HepG2 (cell line): ENCODE results near the gene APOL5. TPM values are rescaled to one million over a fixed set of nuclear protein-coding genes. Genes with fewer than 3 reads are reported as not detected.

Experiments
- ATAC-seq: fragments of 200-7000 bp; cut with Tn5 transposase; 3 replicates; pipeline ENCODE4 v1.9.1; 2020; ENCODE audit warnings: mild to moderate bottlenecking, moderate library complexity
- BruUV-seq: library from RNA; stranded (reverse); fragments of 400-500 nt; replicated peaks from 2 replicates; lab custom pipeline; 2021; lab: Mats Ljungman, UMichigan
- CTCF ChIA-PET: fragments of 300-600 bp; formaldehyde crosslinking; extraction: SDS; loops from one replicate; lab custom pipeline; 2021; ENCODE audit warnings: low total read pairs, inconsistent platforms, low intra/inter-chr PET ratio; lab: Yijun Ruan, JAX
- POLR2A ChIA-PET: fragments of 350-600 bp; sonication (Branson Sonifier 250); formaldehyde crosslinking; loops from one replicate; lab custom pipeline; 2020; ENCODE audit warnings: antibody characterized with exemption, inconsistent platforms; lab: Yijun Ruan, JAX
- DNase-seq: peaks from one replicate; pipeline ENCODE4 v3.0.0-alpha.2; 2015; ENCODE audit warnings: low spot score
- FAIRE-seq: peaks from 3 replicates; lab custom pipeline; 2011; peaks lifted over from hg19 to GRCh38; lab: Jason Lieb, UNC
- H2AFZ ChIP-seq: one replicate; pipeline ENCODE4 v1.6.1; 2011; ENCODE audit warnings: low read length, inconsistent platforms
- H3K27ac ChIP-seq: fragments of 300-600 bp; 3 replicates; pipeline ENCODE4 v1.8.0; 2011; ENCODE audit warnings: mixed run types, mild to moderate bottlenecking, mixed read lengths, low read length, inconsistent platforms; ENCODE audit not compliant: insufficient read depth; ENCODE audit errors: extremely low read length
- H3K27me3 ChIP-seq, 2 experiments: fragments of 200-600 bp in 1 of 2; 2 replicates in 1 of 2; 3 replicates in 1 of 2; pipeline versions ENCODE4 v1.6.0 to v1.8.0; 2011; ENCODE audit warnings: low read length in 2 of 2, mild to moderate bottlenecking in 2 of 2, moderate library complexity in 2 of 2, inconsistent platforms in 1 of 2; ENCODE audit not compliant: insufficient read depth in 2 of 2, control insufficient read depth in 1 of 2
- H3K36me3 ChIP-seq, 2 experiments: fragments of 200-600 bp in 1 of 2; replicated peaks in 1 of 2; 2 replicates in 1 of 2; 3 replicates in 1 of 2; pipeline versions ENCODE4 v1.5.1 to v1.8.0; 2011; ENCODE audit warnings: low read length in 2 of 2, inconsistent platforms in 1 of 2; ENCODE audit not compliant: insufficient read depth in 2 of 2, control insufficient read depth in 1 of 2
- H3K4me1 ChIP-seq: 2 replicates; pipeline ENCODE4 v1.5.1; 2012; ENCODE audit warnings: low read length, inconsistent platforms; ENCODE audit not compliant: insufficient read depth
- H3K4me2 ChIP-seq: 2 replicates; pipeline ENCODE4 v1.6.0; 2011; ENCODE audit warnings: low read depth, low read length, inconsistent platforms
- H3K4me3 ChIP-seq, 3 experiments: fragments of 200-600 bp in 1 of 3; sonication (generic), shearing (Covaris generic) in 1 of 3; replicated peaks in 1 of 3; 2 replicates each; pipeline ENCODE4 v1.5.1; 2011 to 2016; ENCODE audit warnings: low read length in 3 of 3, inconsistent platforms in 2 of 3, low read depth in 2 of 3, mild to moderate bottlenecking in 2 of 3, control low read depth in 1 of 3, mixed read lengths in 1 of 3; ENCODE audit not compliant: insufficient read depth in 1 of 3
- H3K79me2 ChIP-seq: one replicate; pipeline ENCODE4 v1.6.1; 2011; ENCODE audit warnings: low read length, inconsistent platforms; ENCODE audit not compliant: insufficient read depth
- H3K9ac ChIP-seq: 2 replicates; pipeline ENCODE4 v1.6.0; 2011; ENCODE audit warnings: mild to moderate bottlenecking, low read depth, low read length, inconsistent platforms; ENCODE audit not compliant: insufficient read depth
- H3K9me3 ChIP-seq: 2 replicates; pipeline ENCODE4 v1.5.1; 2012; ENCODE audit warnings: mild to moderate bottlenecking, low read length
- H4K20me1 ChIP-seq: 2 replicates; pipeline ENCODE4 v1.6.0; 2011; ENCODE audit warnings: inconsistent platforms, mild to moderate bottlenecking, low read length, moderate library complexity; ENCODE audit not compliant: insufficient read depth
- KAT8 ChIP-seq: IDR thresholded peaks from 2 replicates; pipeline ENCODE4 v1.6.1; 2016; ENCODE audit warnings: missing genetic modification reagents, missing compliant biosample characterization
- KLF11 ChIP-seq: IDR thresholded peaks from 2 replicates; pipeline ENCODE4 v1.6.1; 2016; ENCODE audit warnings: missing compliant biosample characterization
- MTERF4 ChIP-seq: sonication (generic); formaldehyde crosslinking; IDR thresholded peaks from 2 replicates; pipeline ENCODE4 v1.8.0; 2023; ENCODE audit warnings: mild to moderate bottlenecking, missing genetic modification reagents
- MTF2 ChIP-seq: sonication (generic); formaldehyde crosslinking; IDR thresholded peaks from 2 replicates; pipeline ENCODE4 v1.5.0; 2020; ENCODE audit warnings: missing genetic modification reagents, borderline replicate concordance
- NR0B2 ChIP-seq: sonication (generic); formaldehyde crosslinking; IDR thresholded peaks from 2 replicates; pipeline ENCODE4 v1.4.0; 2020; ENCODE audit warnings: mild to moderate bottlenecking, missing genetic modification reagents
- NR1H2 ChIP-seq: sonication (generic); formaldehyde crosslinking; IDR thresholded peaks from 2 replicates; pipeline ENCODE4 v1.8.1; 2022; ENCODE audit warnings: low read depth, missing genetic modification reagents, borderline replicate concordance
- RBM39 ChIP-seq: fragments of 200-400 bp; formaldehyde crosslinking; IDR thresholded peaks from one replicate; pipeline ENCODE4 v1.6.1; 2018; ENCODE audit warnings: antibody characterized with exemption, mild to moderate bottlenecking, low read depth, low read length; ENCODE audit not compliant: poor library complexity, severe bottlenecking
- RORA ChIP-seq: sonication (generic); formaldehyde crosslinking; IDR thresholded peaks from 2 replicates; pipeline ENCODE4 v1.5.0; 2020; ENCODE audit warnings: mild to moderate bottlenecking, missing genetic modification reagents, moderate library complexity
- SKIL ChIP-seq: sonication (generic); formaldehyde crosslinking; IDR thresholded peaks from 2 replicates; pipeline ENCODE4 v1.8.0; 2022; ENCODE audit warnings: missing genetic modification reagents, mild to moderate bottlenecking, moderate library complexity, borderline replicate concordance
- ZXDC ChIP-seq: sonication (generic); formaldehyde crosslinking; IDR thresholded peaks from 2 replicates; pipeline ENCODE4 v1.5.0; 2020; ENCODE audit warnings: mild to moderate bottlenecking, missing genetic modification reagents
- WGBS: methylation state at CpG from one replicate; pipeline ENCODE4 v1.1.6; 2017; ENCODE audit warnings: low lambda C conversion rate; 5-methylcytosine and 5-hydroxymethylcytosine counted together
- in situ Hi-C: cut with HindIII; loops from 2 replicates; pipeline ENCODE4 v1.10.0; 2017; ENCODE audit warnings: low pct_unique_long_range_greater_than_20kb; ENCODE audit not compliant: extremely low pct_ligation_motif_present
- intact Hi-C: fragments of 100-400 bp; cut with micrococcal nuclease; formaldehyde crosslinking; loops from one replicate; pipeline ENCODE4 v1.10.0; 2022; ENCODE audit not compliant: unreplicated experiment
- polyA plus RNA-seq, 8 experiments: library from polyadenylated mRNA; depleted of rRNA in 3 of 8; stranded (reverse) in 7 of 8; unstranded in 1 of 8; fragments of >200 nt; fragmentation: Illumina TruSeq in 4 of 8; extraction: Trizol in 4 of 8; gene quantifications; 2 replicates each; pipeline versions ENCODE4 v1.2.1 to v1.2.3, GENCODE V29; 2011 to 2016; ENCODE audit warnings: low read depth in 4 of 8, missing spikeins in 1 of 8, mixed read lengths in 1 of 8; ENCODE audit not compliant: insufficient read depth in 1 of 8
- total RNA-seq, 5 experiments: library from RNA; depleted of rRNA; stranded (reverse); fragments of >200 nt; fragmentation: Illumina TruSeq; extraction: Trizol; gene quantifications; 2 replicates each; pipeline ENCODE4 v1.2.3, GENCODE V29; 2016; ENCODE audit warnings: low read depth in 1 of 5
- TF ChIP-seq, protein P1 (sequence below): sonication (generic); formaldehyde crosslinking; conservative IDR thresholded peaks from 2 replicates; pipeline ENCODE4 v1.4.0; 2020; ENCODE audit warnings: missing genetic modification reagents
- TF ChIP-seq, protein P2 (sequence below): sonication (generic); formaldehyde crosslinking; IDR thresholded peaks from 2 replicates; pipeline ENCODE4 v1.5.0; 2020; ENCODE audit warnings: mild to moderate bottlenecking, missing genetic modification reagents

APOL5 gene
- total and polyA plus RNA-seq, 2 of the 13 experiments (the other 11 are each of a cell fraction or from before 2014, with no cell fraction given) = not detected

- Histone ChIP-seq H3K9me3 (no peaks in the 10 kb centered on the region), H3K9ac (no peak overlapping the region), H3K27me3 (no peaks in the 10 kb centered on the region), H3K4me3 (no peak overlapping the region), H3K36me3 (peaks cover 3 to 34% of the 10 kb centered on the region in 2 experiments), H3K4me1 (peaks cover 5% of the 10 kb centered on the region; the same call in 1 of the 2 replicates), H4K20me1 (no peaks in the 10 kb centered on the region), H3K27ac (no peak overlapping the region), H3K79me2 (no peaks in the 10 kb centered on the region), H3K4me2 (no peak overlapping the region), H2AFZ (no peak overlapping the region)
- intact Hi-C loops (no loop called here), in situ Hi-C loops (loop anchor here (25.0 kb wide), 2 partner anchors 310 to 365 kb away; no protein-coding TSS in a partner anchor)
- no peak for FAIRE-seq
- CTCF ChIA-PET = no interaction called here
- 77% methylated on average over 4 of the region's 4 CpGs for WGBS
- no TSS peak for BruUV-seq
- ATAC-seq = no peak
- POLR2A ChIA-PET = no interaction called here
- no peak for DNase-seq
- no peak for TF ChIP-seq MTF2 (CRISPR knock-in tag)
- no peak for TF ChIP-seq KLF11 (CRISPR knock-in tag)
- TF ChIP-seq, protein P1, sequence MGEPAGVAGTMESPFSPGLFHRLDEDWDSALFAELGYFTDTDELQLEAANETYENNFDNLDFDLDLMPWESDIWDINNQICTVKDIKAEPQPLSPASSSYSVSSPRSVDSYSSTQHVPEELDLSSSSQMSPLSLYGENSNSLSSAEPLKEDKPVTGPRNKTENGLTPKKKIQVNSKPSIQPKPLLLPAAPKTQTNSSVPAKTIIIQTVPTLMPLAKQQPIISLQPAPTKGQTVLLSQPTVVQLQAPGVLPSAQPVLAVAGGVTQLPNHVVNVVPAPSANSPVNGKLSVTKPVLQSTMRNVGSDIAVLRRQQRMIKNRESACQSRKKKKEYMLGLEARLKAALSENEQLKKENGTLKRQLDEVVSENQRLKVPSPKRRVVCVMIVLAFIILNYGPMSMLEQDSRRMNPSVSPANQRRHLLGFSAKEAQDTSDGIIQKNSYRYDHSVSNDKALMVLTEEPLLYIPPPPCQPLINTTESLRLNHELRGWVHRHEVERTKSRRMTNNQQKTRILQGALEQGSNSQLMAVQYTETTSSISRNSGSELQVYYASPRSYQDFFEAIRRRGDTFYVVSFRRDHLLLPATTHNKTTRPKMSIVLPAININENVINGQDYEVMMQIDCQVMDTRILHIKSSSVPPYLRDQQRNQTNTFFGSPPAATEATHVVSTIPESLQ (CRISPR knock-in tag) = no peak
- no peak for TF ChIP-seq SKIL (CRISPR knock-in tag)
- no peak for TF ChIP-seq KAT8 (CRISPR knock-in tag)
- no peak for TF ChIP-seq NR0B2 (CRISPR knock-in tag)
- no peak for TF ChIP-seq NR1H2 (CRISPR knock-in tag)
- TF ChIP-seq, protein P2, sequence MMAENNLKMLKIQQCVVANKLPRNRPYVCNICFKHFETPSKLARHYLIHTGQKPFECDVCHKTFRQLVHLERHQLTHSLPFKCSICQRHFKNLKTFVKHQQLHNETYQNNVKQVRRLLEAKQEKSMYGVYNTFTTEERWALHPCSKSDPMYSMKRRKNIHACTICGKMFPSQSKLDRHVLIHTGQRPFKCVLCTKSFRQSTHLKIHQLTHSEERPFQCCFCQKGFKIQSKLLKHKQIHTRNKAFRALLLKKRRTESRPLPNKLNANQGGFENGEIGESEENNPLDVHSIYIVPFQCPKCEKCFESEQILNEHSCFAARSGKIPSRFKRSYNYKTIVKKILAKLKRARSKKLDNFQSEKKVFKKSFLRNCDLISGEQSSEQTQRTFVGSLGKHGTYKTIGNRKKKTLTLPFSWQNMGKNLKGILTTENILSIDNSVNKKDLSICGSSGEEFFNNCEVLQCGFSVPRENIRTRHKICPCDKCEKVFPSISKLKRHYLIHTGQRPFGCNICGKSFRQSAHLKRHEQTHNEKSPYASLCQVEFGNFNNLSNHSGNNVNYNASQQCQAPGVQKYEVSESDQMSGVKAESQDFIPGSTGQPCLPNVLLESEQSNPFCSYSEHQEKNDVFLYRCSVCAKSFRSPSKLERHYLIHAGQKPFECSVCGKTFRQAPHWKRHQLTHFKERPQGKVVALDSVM (CRISPR knock-in tag) = no peak
- no peak for TF ChIP-seq ZXDC (CRISPR knock-in tag)
- no peak for TF ChIP-seq MTERF4
- no peak for TF ChIP-seq RORA (CRISPR knock-in tag)
- no peak for TF ChIP-seq RBM39
These were observed 29.5 kb downstream of the APOL5 start for GRCh38 chr22:35746946-35747703.
